Keratinocyte (primary cell): ENCODE data around the gene RCE1. TPM values are rescaled to one million over a fixed set of nuclear protein-coding genes. Genes with fewer than 3 reads are reported as not detected.

Experiments
- DNase-seq: peaks from one replicate; pipeline ENCODE4 v3.0.0-alpha.2; 2011; ENCODE audit warnings: low read depth, missing footprints, low spot score
- FAIRE-seq: peaks from 2 replicates; lab custom pipeline; 2011; peaks lifted over from hg19 to GRCh38; lab: Jason Lieb, UNC
- H2AFZ ChIP-seq: 2 replicates; pipeline ENCODE4 v1.6.0; 2012; ENCODE audit warnings: low read length, control low read depth, inconsistent platforms; ENCODE audit not compliant: control insufficient read depth
- H3K27ac ChIP-seq: 2 replicates; pipeline ENCODE4 v1.5.1; 2011; ENCODE audit warnings: low read length; ENCODE audit not compliant: control insufficient read depth, insufficient read depth
- H3K27me3 ChIP-seq: 3 replicates; pipeline ENCODE4 v1.6.0; 2011; ENCODE audit warnings: low read length; ENCODE audit not compliant: control insufficient read depth, insufficient read depth; ENCODE audit errors: extremely low read depth
- H3K36me3 ChIP-seq, 2 experiments: 2 replicates in 1 of 2; 3 replicates in 1 of 2; pipeline ENCODE4 v1.5.1; 2011; ENCODE audit warnings: low read length in 2 of 2, mild to moderate bottlenecking in 1 of 2; ENCODE audit not compliant: control insufficient read depth in 2 of 2, insufficient read depth in 2 of 2; ENCODE audit errors: extremely low read depth in 1 of 2
- H3K4me1 ChIP-seq: 3 replicates; pipeline ENCODE4 v1.5.1; 2011; ENCODE audit warnings: low read length; ENCODE audit not compliant: control insufficient read depth, insufficient read depth; ENCODE audit errors: extremely low read depth
- H3K4me2 ChIP-seq: 3 replicates; pipeline ENCODE4 v1.6.0; 2011; ENCODE audit warnings: low read depth, low read length; ENCODE audit not compliant: control insufficient read depth, insufficient read depth; ENCODE audit errors: extremely low read depth
- H3K4me3 ChIP-seq, 3 experiments: fragments of 200-600 bp in 1 of 3; sonication (generic) in 1 of 3; 2 replicates in 2 of 3; 3 replicates in 1 of 3; pipeline ENCODE4 v1.5.1; 2011 to 2016; ENCODE audit warnings: low read length in 3 of 3, mild to moderate bottlenecking in 3 of 3, control low read depth in 2 of 3, inconsistent platforms in 1 of 3, low read depth in 1 of 3, mixed read lengths in 1 of 3, mixed run types in 1 of 3, moderate library complexity in 1 of 3; ENCODE audit not compliant: control insufficient read depth in 2 of 3, insufficient read depth in 2 of 3; ENCODE audit errors: extremely low read depth in 1 of 3
- H3K79me2 ChIP-seq: 2 replicates; pipeline ENCODE4 v1.6.0; 2012; ENCODE audit warnings: low read length; ENCODE audit not compliant: control insufficient read depth, insufficient read depth
- H3K9ac ChIP-seq: 3 replicates; pipeline ENCODE4 v1.6.0; 2011; ENCODE audit warnings: low read length; ENCODE audit not compliant: control insufficient read depth, insufficient read depth; ENCODE audit errors: extremely low read depth
- H3K9me1 ChIP-seq: 3 replicates; pipeline ENCODE4 v1.6.0; 2011; ENCODE audit warnings: low read length; ENCODE audit not compliant: control insufficient read depth, insufficient read depth; ENCODE audit errors: extremely low read depth
- H3K9me3 ChIP-seq: 2 replicates; pipeline ENCODE4 v1.5.1; 2012; ENCODE audit warnings: low read depth, low read length; ENCODE audit not compliant: control insufficient read depth
- H4K20me1 ChIP-seq: 3 replicates; pipeline ENCODE4 v1.6.0; 2011; ENCODE audit warnings: low read length; ENCODE audit not compliant: control insufficient read depth, insufficient read depth; ENCODE audit errors: extremely low read depth
- EZH2 ChIP-seq: IDR thresholded peaks from one replicate; pipeline ENCODE4 v1.6.1; 2012; ENCODE audit warnings: inconsistent platforms, mild to moderate bottlenecking, low read length, moderate library complexity
- dilution Hi-C: fragments of 300-500 bp; cut with MboI; formaldehyde crosslinking; loops from one replicate; pipeline ENCODE4 v1.7.0; 2020; ENCODE audit warnings: low sequenced_read_pairs; ENCODE audit not compliant: extremely low pct_ligation_motif_present
- polyA plus RNA-seq, 5 experiments: library from polyadenylated mRNA; depleted of rRNA in 3 of 5; stranded (reverse) in 3 of 5; stranded (forward) in 1 of 5; unstranded in 1 of 5; fragments of >200 nt; gene quantifications; 1 replicate in 1 of 5; 2 replicates in 3 of 5; 3 replicates in 1 of 5; pipeline versions ENCODE4 v1.2.1 to v1.2.3, GENCODE V29; 2011 to 2012; ENCODE audit warnings: missing spikeins in 2 of 5, low read depth in 1 of 5, low replicate concordance in 1 of 5
- TF ChIP-seq, protein P1 (sequence below), 3 experiments: IDR thresholded peaks in 1 of 3; conservative IDR thresholded peaks in 1 of 3; optimal IDR thresholded peaks in 1 of 3; 2 replicates in 2 of 3; 3 replicates in 1 of 3; pipeline versions ENCODE3 to v1.5.1; 2011; ENCODE audit warnings: low read length in 3 of 3, mild to moderate bottlenecking in 3 of 3, moderate library complexity in 2 of 3, control low read depth in 1 of 3, inconsistent platforms in 1 of 3; ENCODE audit not compliant: insufficient read depth in 2 of 3; ENCODE audit errors: extremely low read depth in 1 of 3

RCE1 gene
- polyA plus RNA-seq, 1 donor (not counting 4 experiments of a cell fraction or from before 2014, with no cell fraction given), result 11.2 TPM

DNA sequence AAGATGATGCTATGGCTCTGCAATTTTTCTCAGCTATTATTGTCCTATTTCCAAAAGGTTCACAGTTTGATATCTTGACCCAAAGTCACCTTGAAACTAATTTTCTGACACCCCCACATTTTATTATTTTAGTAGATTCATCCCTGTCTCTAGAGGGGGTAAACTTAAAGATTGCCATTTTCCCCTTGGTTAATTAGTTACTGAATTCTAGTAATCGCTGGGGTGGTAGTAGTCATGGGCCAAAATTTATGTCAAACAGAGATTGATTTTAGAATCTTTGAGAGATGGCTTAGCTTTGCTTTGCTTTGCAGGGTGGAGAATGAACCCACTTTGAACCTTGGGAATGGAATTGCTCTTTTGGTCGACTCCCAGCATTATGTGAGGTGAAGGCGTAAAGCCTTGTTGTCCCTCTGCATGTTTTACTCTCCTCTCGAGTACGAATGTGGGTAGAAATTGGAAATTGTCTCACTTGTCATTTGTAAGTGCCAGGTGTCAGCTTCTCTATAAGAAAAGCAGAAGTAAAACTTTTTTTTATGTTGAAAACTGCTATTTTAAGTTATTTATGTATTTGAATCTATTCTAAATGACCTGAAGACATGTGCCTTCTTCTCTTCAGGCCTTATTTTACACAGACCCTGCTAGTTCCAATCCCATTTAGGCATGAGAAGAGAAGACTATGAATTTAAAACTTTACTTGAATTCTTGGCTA, 42.4 kb upstream of the RCE1 start:
- FAIRE-seq (no peak), DNase-seq (no peak)
- TF ChIP-seq, protein P1, sequence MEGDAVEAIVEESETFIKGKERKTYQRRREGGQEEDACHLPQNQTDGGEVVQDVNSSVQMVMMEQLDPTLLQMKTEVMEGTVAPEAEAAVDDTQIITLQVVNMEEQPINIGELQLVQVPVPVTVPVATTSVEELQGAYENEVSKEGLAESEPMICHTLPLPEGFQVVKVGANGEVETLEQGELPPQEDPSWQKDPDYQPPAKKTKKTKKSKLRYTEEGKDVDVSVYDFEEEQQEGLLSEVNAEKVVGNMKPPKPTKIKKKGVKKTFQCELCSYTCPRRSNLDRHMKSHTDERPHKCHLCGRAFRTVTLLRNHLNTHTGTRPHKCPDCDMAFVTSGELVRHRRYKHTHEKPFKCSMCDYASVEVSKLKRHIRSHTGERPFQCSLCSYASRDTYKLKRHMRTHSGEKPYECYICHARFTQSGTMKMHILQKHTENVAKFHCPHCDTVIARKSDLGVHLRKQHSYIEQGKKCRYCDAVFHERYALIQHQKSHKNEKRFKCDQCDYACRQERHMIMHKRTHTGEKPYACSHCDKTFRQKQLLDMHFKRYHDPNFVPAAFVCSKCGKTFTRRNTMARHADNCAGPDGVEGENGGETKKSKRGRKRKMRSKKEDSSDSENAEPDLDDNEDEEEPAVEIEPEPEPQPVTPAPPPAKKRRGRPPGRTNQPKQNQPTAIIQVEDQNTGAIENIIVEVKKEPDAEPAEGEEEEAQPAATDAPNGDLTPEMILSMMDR (optimal IDR thresholded peaks at IDR 0.05 in 1 of 3, IDR thresholded peaks at IDR 0.05 in 1 of 3, conservative IDR thresholded peaks at IDR 0.05 in 1 of 3; ENCODE audit: extremely low read depth in 1 of 3, insufficient read depth in 2 of 3, low read length in 3 of 3), result no peak
- TF ChIP-seq EZH2, result no peak

DNA sequence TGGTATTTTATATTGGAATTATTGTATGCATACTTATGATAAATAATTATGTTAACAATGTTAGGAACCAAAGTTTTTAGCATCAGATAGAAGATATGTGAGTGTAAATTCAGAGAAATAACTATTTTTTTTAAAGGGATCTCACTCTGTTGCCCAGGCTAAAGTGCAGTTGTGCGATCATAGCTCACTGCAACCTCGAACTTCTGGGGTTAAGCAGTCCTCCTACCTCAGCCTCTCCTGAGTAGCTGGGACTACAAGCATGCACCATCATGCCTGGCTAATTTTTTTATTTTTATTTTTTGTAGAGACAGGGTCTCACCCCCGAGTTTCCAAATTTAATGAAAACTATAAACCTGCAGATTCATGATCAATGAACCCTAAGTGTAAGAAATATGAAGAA, 33.6 kb upstream of the RCE1 start:
- TF ChIP-seq EZH2, result no peak
- TF ChIP-seq, protein P1 (optimal IDR thresholded peaks at IDR 0.05 in 1 of 3, IDR thresholded peaks at IDR 0.05 in 1 of 3, conservative IDR thresholded peaks at IDR 0.05 in 1 of 3; ENCODE audit: extremely low read depth in 1 of 3, insufficient read depth in 2 of 3, low read length in 3 of 3), result no peak
- no peak for DNase-seq
- H3K27me3 ChIP-seq, result no peaks in the 10 kb centered on the region
- H4K20me1 ChIP-seq, result no peaks in the 10 kb centered on the region
- no peaks in the 10 kb centered on the region for H3K9me1 ChIP-seq
- no peaks in the 10 kb centered on the region for H3K79me2 ChIP-seq
- H3K9me3 ChIP-seq, result no peaks in the 10 kb centered on the region
- peaks cover 0 to 6% of the 10 kb centered on the region in 2 experiments for H3K36me3 ChIP-seq
- dilution Hi-C loops, result no loop called here
- H3K9ac ChIP-seq, result no peak overlapping the region
- no peak overlapping the region for H2AFZ ChIP-seq
- no peak overlapping the region for H3K4me3 ChIP-seq
- H3K4me2 ChIP-seq, result no peak overlapping the region
- H3K27ac ChIP-seq, result no peak overlapping the region
- FAIRE-seq, result no peak
- no peaks in the 10 kb centered on the region for H3K4me1 ChIP-seq

More for the DNA sequence above, 42.4 kb upstream of the RCE1 start:
- dilution Hi-C loops, result no loop called here
- Histone ChIP-seq H3K27ac (no peak overlapping the region), H3K9me3 (no peaks in the 10 kb centered on the region), H3K9me1 (peaks cover 2% of the 10 kb centered on the region), H3K4me1 (no peaks in the 10 kb centered on the region), H3K9ac (no peak overlapping the region), H3K4me2 (no peak overlapping the region), H3K36me3 (peaks cover 3 to 5% of the 10 kb centered on the region in 2 experiments), H3K79me2 (no peaks in the 10 kb centered on the region), H2AFZ (no peak overlapping the region), H4K20me1 (no peaks in the 10 kb centered on the region), H3K27me3 (no peaks in the 10 kb centered on the region), H3K4me3 (no peak overlapping the region)
